Activated CD4-positive, alpha-beta memory T cell treated with anti-CD3 and anti-CD28 coated beads, Interleukin-2, amount 10 ng/mL, durations not matched to agents 7 days and 5 days (primary cell): Measurements from ENCODE around the gene KCNN3. TPM values are rescaled to one million over a fixed set of nuclear protein-coding genes. Genes with fewer than 3 reads are reported as not detected.
A peak's percentile ranks its signal among the peaks of the same experiment; 100 is the strongest.

Experiments
- CTCF ChIA-PET: fragments of 350-600 bp; sonication (Branson Sonifier 250); formaldehyde crosslinking; loops from one replicate; lab custom pipeline; 2021; ENCODE audit warnings: antibody characterized with exemption, inconsistent platforms; lab: Charles Lee
- POLR2A ChIA-PET: fragments of 350-600 bp; sonication (Branson Sonifier 250); formaldehyde crosslinking; loops from one replicate; lab custom pipeline; 2021; ENCODE audit warnings: antibody characterized with exemption; lab: Charles Lee
- DNase-seq: peaks from one replicate; pipeline ENCODE4 v3.0.0-alpha.2; 2020
- H3K27ac Mint-ChIP-seq: one replicate; pipeline ENCODE4 v1.8.0; 2021; ENCODE audit warnings: mild to moderate bottlenecking, mixed read lengths
- H3K27me3 Mint-ChIP-seq: one replicate; pipeline ENCODE4 v1.8.0; 2021; ENCODE audit warnings: mixed read lengths
- H3K36me3 Mint-ChIP-seq: one replicate; pipeline ENCODE4 v1.8.0; 2021; ENCODE audit warnings: low read depth, mixed read lengths
- H3K4me1 Mint-ChIP-seq: one replicate; pipeline ENCODE4 v1.8.0; 2021; ENCODE audit warnings: mixed read lengths
- H3K4me3 Mint-ChIP-seq: one replicate; pipeline ENCODE4 v1.8.0; 2021; ENCODE audit warnings: mild to moderate bottlenecking, mixed read lengths
- H3K9me3 Mint-ChIP-seq: one replicate; pipeline ENCODE4 v1.8.0; 2021; ENCODE audit warnings: mixed read lengths
- total RNA-seq, 2 experiments: library from RNA; stranded (reverse); gene quantifications; one replicate each; pipeline ENCODE4 v1.2.3, GENCODE V29; 2021

The KCNN3 gene
- total RNA-seq, 2 experiments from 2014 or later, result 0.10 TPM; not detected in 1

- no peak overlapping the region for H3K27ac Mint-ChIP-seq
- H3K4me1 Mint-ChIP-seq, result peaks cover 50% of the 10 kb centered on the region
- H3K9me3 Mint-ChIP-seq, result peaks cover 3% of the 10 kb centered on the region
Measured at GRCh38 chr1:154746622-154747299, 123.3 kb downstream of the KCNN3 start.

GRCh38 chr1:154745750-154746425 lies 124.2 kb downstream of the KCNN3 start:
- H3K4me1 Mint-ChIP-seq, result peaks cover 48% of the 10 kb centered on the region
- peaks cover 3% of the 10 kb centered on the region for H3K9me3 Mint-ChIP-seq
- no peak overlapping the region for H3K27ac Mint-ChIP-seq
- peaks cover 88% of the 10 kb centered on the region for H3K27me3 Mint-ChIP-seq
- POLR2A ChIA-PET, result interaction anchor here (0.8 to 1.5 kb wide), 5 partner anchors 10 to 180 kb away, joined by 3 to 6 read pairs (median 3); no protein-coding TSS in a partner anchor
- no peak overlapping the region for H3K4me3 Mint-ChIP-seq
- CTCF ChIA-PET, result interaction anchor here (1.0 to 2.1 kb wide), 5 partner anchors 14 to 186 kb away, joined by 3 to 9 read pairs (median 4); no protein-coding TSS in a partner anchor
- DNase-seq, result no peak
- H3K36me3 Mint-ChIP-seq, result no peaks in the 10 kb centered on the region

More at GRCh38 chr1:154746622-154747299, 123.3 kb downstream of the KCNN3 start:
- no peak overlapping the region for H3K4me3 Mint-ChIP-seq
- ChIA-PET CTCF (interaction anchor here (1.0 to 1.8 kb wide), 3 partner anchors 14 to 190 kb away, joined by 3 to 4 read pairs (median 4); partner anchors contain the start of gene PMVK), POLR2A (interaction anchor here (1.4 kb wide), 1 partner anchor 17 kb away, joined by 6 read pairs; no protein-coding TSS in a partner anchor)
- no peaks in the 10 kb centered on the region for H3K36me3 Mint-ChIP-seq
- DNase-seq, result no peak
- peaks cover 87% of the 10 kb centered on the region for H3K27me3 Mint-ChIP-seq

DNA sequence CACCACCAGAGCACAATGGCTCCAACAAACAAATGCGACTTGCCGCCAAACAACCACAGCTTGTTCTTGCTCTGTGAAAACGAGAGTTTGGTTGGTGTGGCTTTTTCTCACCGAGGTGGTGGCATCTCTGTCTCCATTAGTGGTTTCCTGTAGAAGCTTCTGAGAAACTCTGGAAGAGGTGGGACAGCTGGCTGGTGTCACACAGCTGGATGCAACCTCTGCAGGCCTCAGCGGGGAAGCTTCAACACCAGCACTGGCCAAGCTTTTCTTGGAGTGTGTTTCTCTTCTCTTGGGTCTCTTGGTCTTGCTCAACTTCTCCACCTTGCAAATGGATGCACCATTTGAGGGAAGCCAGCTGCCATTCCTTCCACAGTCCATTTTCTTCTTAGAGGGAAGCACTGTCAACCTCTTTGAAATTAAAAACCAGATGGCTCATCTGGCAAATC lies 124.8 kb downstream of the KCNN3 start:
- Mint-ChIP-seq H3K4me1 (peaks cover 48% of the 10 kb centered on the region), H3K27ac (no peak overlapping the region), H3K9me3 (peaks cover 3% of the 10 kb centered on the region), H3K4me3 (no peak overlapping the region), H3K36me3 (no peaks in the 10 kb centered on the region), H3K27me3 (peaks cover 88% of the 10 kb centered on the region)
- CTCF ChIA-PET, result interaction anchor here (1.0 to 2.1 kb wide), 4 partner anchors 15 to 76 kb away, joined by 3 to 9 read pairs (median 4); no protein-coding TSS in a partner anchor
- peak; percentile 78 for DNase-seq
- POLR2A ChIA-PET, result interaction anchor here (0.8 to 1.5 kb wide), 4 partner anchors 10 to 181 kb away, joined by 3 to 6 read pairs (median 3); no protein-coding TSS in a partner anchor

- CTCF ChIA-PET, result interaction anchor here (0.7 to 2.1 kb wide), 5 partner anchors 14 to 75 kb away, joined by 3 to 9 read pairs (median 3); no protein-coding TSS in a partner anchor
- Mint-ChIP-seq H3K27ac (no peak overlapping the region), H3K27me3 (peaks cover 90% of the 10 kb centered on the region), H3K9me3 (peaks cover 3% of the 10 kb centered on the region), H3K36me3 (no peaks in the 10 kb centered on the region), H3K4me1 (peaks cover 48% of the 10 kb centered on the region), H3K4me3 (no peak overlapping the region)
- POLR2A ChIA-PET, result interaction anchor here (1.2 to 2.5 kb wide), 4 partner anchors 9 to 181 kb away, joined by 3 to 6 read pairs (median 4); no protein-coding TSS in a partner anchor
- no peak for DNase-seq
Measured at GRCh38 chr1:154744352-154745035, 125.6 kb downstream of the KCNN3 start.

DNA sequence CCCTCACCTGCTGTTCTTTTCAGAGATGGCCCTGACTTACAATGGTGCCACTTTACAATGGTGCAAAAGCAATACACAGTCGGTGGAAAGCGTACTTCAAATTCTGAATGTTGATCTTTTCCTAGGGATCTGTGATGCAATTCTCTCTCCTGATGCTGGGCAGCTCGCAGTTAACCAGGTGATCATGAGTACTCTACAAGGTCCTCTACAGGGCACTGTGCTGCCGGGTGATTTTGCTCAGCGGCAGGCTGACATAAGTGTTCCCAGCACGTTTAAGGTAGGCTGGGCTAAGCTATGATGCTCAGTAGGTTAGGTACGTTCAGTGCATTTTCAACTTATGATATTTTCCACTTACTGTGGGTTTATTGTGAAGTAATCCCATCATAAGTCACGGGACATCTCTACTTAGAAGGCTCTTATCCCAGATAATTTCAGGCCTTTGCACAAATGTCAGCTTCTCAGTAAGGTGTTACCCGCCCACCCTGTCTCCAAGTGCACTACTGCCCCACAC lies 126.5 kb downstream of the KCNN3 start:
- Mint-ChIP-seq H3K36me3 (no peaks in the 10 kb centered on the region), H3K9me3 (peaks cover 3% of the 10 kb centered on the region)
- POLR2A ChIA-PET, result interaction anchor here (1.3 to 2.5 kb wide), 2 partner anchors 15 to 117 kb away, joined by 3 to 6 read pairs; no protein-coding TSS in a partner anchor

GRCh38 chr1:154742606-154743005 lies 127.5 kb downstream of the KCNN3 start:
- POLR2A ChIA-PET, result interaction anchor here (2.5 kb wide), 1 partner anchor 14 kb away, joined by 6 read pairs; no protein-coding TSS in a partner anchor
- Mint-ChIP-seq H3K36me3 (no peaks in the 10 kb centered on the region), H3K9me3 (peaks cover 3% of the 10 kb centered on the region), H3K4me1 (peaks cover 35% of the 10 kb centered on the region), H3K4me3 (no peak overlapping the region), H3K27ac (no peak overlapping the region), H3K27me3 (peaks cover 90% of the 10 kb centered on the region)
- CTCF ChIA-PET, result interaction anchor here (1.2 kb wide), 1 partner anchor 18 kb away, joined by 4 read pairs; no protein-coding TSS in a partner anchor
- DNase-seq, result no peak

More for the DNA sequence above, 126.5 kb downstream of the KCNN3 start:
- CTCF ChIA-PET, result interaction anchor here (1.2 to 2.1 kb wide), 2 partner anchors 17 to 74 kb away, joined by 4 to 9 read pairs; no protein-coding TSS in a partner anchor
- peaks cover 43% of the 10 kb centered on the region for H3K4me1 Mint-ChIP-seq
- peaks cover 90% of the 10 kb centered on the region for H3K27me3 Mint-ChIP-seq
- DNase-seq, result no peak
- no peak overlapping the region for H3K27ac Mint-ChIP-seq
- H3K4me3 Mint-ChIP-seq, result no peak overlapping the region

DNA sequence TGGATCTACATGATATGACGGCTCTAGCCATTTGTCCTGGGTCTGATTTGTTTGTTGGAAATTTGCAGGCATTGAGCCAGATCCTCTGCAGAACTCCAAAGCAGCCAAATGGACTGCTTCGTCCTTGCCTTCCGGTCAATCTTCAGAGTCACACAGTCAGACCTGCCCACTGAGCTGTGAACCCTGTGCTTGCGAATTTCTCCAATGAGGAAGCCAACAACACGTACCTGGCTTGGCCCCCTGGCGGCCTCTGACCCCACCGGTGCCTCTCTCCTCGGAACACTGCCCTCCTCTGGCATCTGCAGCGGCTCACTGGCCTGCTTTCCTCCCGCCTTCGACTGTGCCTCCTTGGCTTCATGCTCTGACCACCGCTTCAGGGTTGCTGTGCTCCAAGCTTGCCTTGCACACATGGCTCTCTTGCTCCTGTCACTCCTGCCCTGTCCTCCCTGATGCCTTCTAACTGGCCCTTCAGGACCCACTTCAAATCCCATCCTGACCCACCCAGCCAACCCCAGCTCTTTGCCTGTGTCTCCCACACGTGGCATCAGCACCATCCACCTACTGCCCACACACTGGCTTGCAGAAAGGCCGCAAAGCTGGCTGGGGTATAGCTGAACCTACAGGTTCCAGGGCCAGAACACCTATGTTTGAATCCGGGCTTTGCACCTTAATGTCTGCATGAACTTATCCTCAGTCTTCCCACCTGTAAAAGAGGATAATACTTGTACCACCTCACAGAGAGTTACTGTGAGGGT lies 128.2 kb downstream of the KCNN3 start:
- H3K4me3 Mint-ChIP-seq, result no peak overlapping the region
- ChIA-PET POLR2A (interaction anchor here (2.5 kb wide), 1 partner anchor 13 kb away, joined by 6 read pairs; no protein-coding TSS in a partner anchor), CTCF (no interaction called here)
- H3K27ac Mint-ChIP-seq, result no peak overlapping the region
- H3K9me3 Mint-ChIP-seq, result peaks cover 3% of the 10 kb centered on the region
- no peaks in the 10 kb centered on the region for H3K36me3 Mint-ChIP-seq
- peaks cover 35% of the 10 kb centered on the region for H3K4me1 Mint-ChIP-seq
- no peak for DNase-seq
- peaks cover 90% of the 10 kb centered on the region for H3K27me3 Mint-ChIP-seq

DNA sequence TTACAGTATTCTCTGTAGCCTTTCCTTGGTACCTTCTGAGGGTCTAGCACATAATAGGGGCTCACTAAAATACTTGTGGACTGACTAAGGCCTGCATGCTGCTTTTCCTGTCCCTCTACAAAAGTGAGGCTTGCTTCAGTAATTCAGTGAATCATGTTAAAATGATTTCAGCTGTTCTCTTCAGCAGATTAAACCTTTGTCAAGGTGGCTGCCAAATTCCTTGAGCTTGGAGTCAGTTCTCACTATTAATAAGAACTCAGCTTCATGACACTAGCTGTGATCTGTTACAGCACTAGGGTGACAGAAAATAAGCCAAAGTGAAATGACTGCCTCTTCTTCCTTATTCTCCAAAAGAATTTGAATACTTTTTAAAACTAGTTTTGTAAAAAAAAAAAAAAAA lies 128.8 kb downstream of the KCNN3 start:
- Mint-ChIP-seq H3K27ac (no peak overlapping the region), H3K27me3 (peaks cover 89% of the 10 kb centered on the region), H3K36me3 (no peaks in the 10 kb centered on the region), H3K9me3 (peaks cover 3% of the 10 kb centered on the region), H3K4me3 (no peak overlapping the region), H3K4me1 (peaks cover 34% of the 10 kb centered on the region)
- ChIA-PET POLR2A (no interaction called here), CTCF (no interaction called here)
- no peak for DNase-seq

GRCh38 chr1:154739654-154740053 lies 130.4 kb downstream of the KCNN3 start:
- peaks cover 24% of the 10 kb centered on the region for H3K4me1 Mint-ChIP-seq
- no peak for DNase-seq

DNA sequence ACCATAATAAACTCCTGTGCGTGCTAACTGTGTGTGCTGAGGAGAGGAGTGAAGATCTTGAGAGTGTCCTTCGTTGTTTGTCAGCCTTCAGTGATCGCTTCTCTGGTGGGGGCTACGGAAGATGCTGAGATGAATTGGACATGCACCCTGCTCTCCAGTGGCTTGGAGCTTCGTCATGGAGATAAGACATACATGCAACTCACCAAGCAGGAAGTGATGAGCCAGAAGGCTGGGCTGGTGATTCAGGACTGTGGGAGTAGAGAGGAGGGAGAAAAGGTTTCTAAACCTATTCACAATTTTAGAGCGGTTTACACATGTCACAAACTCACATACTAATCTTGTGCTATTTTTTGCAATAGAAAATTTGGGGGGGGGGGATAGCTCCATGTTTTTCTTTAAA lies 133.2 kb downstream of the KCNN3 start:
- Mint-ChIP-seq H3K27ac (no peak overlapping the region), H3K4me1 (peaks cover 20% of the 10 kb centered on the region), H3K36me3 (no peaks in the 10 kb centered on the region), H3K27me3 (peaks cover 88% of the 10 kb centered on the region), H3K9me3 (peaks cover under 1% of the 10 kb centered on the region), H3K4me3 (no peak overlapping the region)
- POLR2A ChIA-PET, result interaction anchor here (0.6 kb wide), 1 partner anchor 12 kb away, joined by 3 read pairs; no protein-coding TSS in a partner anchor
- CTCF ChIA-PET, result interaction anchor here (1.0 kb wide), 1 partner anchor 23 kb away, joined by 3 read pairs; no protein-coding TSS in a partner anchor
- DNase-seq, result no peak

More at GRCh38 chr1:154739654-154740053, 130.4 kb downstream of the KCNN3 start:
- H3K27ac Mint-ChIP-seq, result no peak overlapping the region
- ChIA-PET POLR2A (interaction anchor here (1.1 kb wide), 1 partner anchor 14 kb away, joined by 3 read pairs; no protein-coding TSS in a partner anchor), CTCF (interaction anchor here (1.1 kb wide), 1 partner anchor 12 kb away, joined by 5 read pairs; no protein-coding TSS in a partner anchor)
- H3K27me3 Mint-ChIP-seq, result peaks cover 87% of the 10 kb centered on the region
- peaks cover 3% of the 10 kb centered on the region for H3K9me3 Mint-ChIP-seq
- H3K36me3 Mint-ChIP-seq, result no peaks in the 10 kb centered on the region
- H3K4me3 Mint-ChIP-seq, result no peak overlapping the region

GRCh38 chr1:154735804-154736168 lies 134.3 kb downstream of the KCNN3 start:
- no peaks in the 10 kb centered on the region for H3K36me3 Mint-ChIP-seq
- H3K4me3 Mint-ChIP-seq, result no peak overlapping the region
- ChIA-PET CTCF (no interaction called here), POLR2A (interaction anchor here (1.7 kb wide), 1 partner anchor 9 kb away, joined by 6 read pairs; no protein-coding TSS in a partner anchor)
- H3K27me3 Mint-ChIP-seq, result peaks cover 80% of the 10 kb centered on the region
- peaks cover 20% of the 10 kb centered on the region for H3K4me1 Mint-ChIP-seq
- no peak for DNase-seq
- H3K9me3 Mint-ChIP-seq, result no peaks in the 10 kb centered on the region
- H3K27ac Mint-ChIP-seq, result no peak overlapping the region
